Stimulated activated CD4-positive, alpha-beta T cell treated with anti-CD3 and anti-CD28 coated beads, Interleukin-2, amount 100 ng/mL, for 4 hours (primary cell): ENCODE results near the gene SIGLEC1.
A peak's percentile ranks its signal among the peaks of the same experiment; 100 is the strongest.

Experiments
- DNase-seq: peaks from one replicate; pipeline ENCODE4 v3.0.0-alpha.2; 2020; ENCODE audit warnings: low read depth

SIGLEC1 gene

DNA sequence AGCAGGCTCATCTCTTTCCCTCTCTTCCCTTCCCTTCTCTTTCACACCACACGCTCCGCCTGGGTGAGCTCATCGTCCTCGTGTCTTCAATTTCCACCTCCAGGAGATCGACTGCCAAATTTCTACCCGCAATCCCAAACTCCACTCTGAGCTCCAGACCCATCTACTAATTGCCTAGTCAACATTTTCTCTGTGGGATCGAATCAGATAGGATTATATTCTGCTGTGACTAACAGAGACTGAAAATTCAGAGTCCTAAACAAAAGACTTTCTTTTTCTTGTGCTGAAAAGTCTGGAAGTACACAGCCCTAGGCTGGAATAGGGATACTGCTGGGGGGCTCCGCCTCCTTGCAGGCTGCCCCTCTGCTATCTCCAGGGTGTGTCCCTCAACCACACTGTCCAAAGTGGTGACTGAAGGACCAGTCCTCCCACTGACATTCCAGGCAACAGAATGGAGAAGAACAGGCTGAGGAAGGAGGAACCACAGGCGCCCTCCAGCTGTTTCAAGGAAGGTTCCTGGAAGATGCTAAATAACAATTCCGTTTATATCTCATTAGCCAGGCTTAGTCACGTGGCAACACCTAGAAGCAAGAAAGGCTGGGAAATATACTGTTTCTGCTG, 15.1 kb upstream of the SIGLEC1 start:
- DNase-seq: no peak

DNA sequence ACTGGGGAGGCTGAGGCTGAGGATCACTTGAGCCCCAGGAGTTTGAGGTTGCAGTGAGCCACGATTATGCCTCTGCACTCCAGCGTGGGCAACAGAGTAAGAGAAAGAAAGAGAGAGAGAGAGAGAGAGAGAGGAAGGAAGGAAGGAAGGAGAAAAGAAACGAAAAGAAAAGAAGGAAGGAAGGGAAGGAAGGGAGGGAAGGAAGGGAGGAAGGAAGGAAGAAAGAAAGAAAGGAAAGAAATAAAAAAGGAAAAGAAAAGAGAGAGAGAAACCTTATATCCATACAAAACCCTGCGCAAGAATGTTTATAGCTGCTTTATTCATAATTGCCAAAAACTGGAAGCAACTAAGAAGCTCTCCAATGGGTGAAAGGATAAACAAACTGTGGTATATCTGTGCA, 12.0 kb upstream of the SIGLEC1 start:
- DNase-seq: no peak

DNA sequence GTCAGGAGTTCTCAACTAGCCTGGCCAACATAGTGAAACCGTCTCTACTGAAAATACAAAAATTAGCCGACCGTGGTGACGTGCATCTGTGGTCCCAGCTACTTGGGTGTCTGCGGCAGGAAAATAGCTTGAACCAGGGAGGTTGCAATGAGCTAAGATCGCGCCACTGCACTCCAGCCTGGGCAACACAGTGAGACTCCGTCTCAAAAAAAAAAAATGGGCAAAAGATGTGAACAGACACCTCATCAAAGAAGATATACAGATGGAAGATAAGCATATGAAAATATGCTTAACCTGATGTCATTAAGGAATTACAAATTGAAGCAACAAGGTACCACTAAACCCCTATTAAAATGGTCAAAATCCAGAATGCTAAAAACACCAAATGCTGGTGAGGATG, 10.9 kb upstream of the SIGLEC1 start:
- no peak for DNase-seq

DNA sequence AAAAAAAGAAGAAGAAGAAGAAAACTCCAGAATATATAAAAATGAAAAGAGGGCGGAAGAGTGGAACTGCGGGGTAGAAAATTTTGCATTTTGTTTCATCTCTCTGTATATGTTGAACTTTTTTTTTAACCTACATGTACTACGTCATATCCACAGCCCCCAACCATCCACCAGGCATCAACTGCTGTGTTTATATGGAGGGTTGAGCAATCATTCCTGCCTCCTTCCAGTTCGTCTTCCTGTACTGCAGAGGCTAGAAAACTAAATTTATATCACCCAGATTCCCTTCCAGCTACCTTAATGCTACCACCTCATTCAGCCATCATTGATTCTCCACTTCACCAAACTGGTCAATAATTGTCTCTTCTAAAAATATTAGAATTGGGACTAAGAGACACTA, 9.5 kb upstream of the SIGLEC1 start:
- DNase-seq: no peak

DNA sequence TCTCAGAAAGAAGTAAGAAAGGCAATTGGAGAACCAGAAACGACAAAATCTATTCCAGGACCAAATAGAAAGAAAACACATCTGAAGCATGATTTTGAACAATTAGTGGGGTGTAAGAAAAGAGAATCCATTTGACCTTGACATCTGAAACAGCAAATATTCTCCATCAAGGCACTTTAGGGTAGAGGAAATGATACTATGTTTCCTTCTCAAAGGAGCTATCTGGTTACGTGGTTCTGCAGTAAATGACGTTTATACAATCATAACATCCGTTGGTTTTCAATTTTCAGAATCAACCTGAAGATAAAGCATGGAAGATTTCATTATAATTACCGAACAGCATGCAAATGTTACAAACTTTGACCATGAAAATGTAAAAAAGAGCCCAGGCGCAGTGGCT, 8.2 kb upstream of the SIGLEC1 start:
- DNase-seq: no peak

DNA sequence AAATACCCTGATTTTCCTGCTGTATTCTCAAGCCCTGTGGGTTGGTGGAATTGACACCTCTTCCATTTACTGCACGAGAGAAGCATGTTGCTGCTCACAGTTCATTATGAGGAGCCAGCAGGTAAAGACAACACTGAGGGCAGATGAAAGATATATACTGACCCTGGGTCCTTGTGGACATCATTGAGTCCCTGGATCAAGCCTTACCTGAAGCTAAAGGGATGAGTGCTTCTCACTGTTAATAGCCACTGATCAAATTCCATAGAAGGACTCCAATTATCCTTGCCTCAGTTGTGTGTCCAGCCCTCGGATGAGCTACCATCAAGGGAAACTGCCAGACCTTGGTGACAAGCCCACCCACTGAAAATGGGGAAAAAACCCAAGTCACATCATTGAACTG, 7.7 kb upstream of the SIGLEC1 start:
- DNase-seq: no peak

DNA sequence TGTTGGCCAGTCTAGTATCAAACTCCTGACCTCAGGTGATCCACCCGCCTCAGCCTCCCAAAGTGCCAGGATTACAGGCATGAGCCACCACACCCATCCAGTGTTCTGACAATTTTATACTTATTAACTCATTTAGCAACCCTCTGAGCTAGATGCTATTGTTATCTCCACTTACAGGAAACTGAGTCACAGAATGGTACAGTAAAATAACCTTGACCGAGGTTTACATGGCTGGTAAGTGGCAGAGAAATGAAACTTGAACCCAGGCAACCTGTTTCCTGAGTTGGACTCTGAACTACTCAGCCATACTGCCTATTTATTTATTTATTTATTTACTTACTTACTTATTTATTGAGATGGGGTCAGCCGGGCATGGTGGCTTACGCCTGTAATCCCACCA, 6.6 kb upstream of the SIGLEC1 start:
- no peak for DNase-seq

DNA sequence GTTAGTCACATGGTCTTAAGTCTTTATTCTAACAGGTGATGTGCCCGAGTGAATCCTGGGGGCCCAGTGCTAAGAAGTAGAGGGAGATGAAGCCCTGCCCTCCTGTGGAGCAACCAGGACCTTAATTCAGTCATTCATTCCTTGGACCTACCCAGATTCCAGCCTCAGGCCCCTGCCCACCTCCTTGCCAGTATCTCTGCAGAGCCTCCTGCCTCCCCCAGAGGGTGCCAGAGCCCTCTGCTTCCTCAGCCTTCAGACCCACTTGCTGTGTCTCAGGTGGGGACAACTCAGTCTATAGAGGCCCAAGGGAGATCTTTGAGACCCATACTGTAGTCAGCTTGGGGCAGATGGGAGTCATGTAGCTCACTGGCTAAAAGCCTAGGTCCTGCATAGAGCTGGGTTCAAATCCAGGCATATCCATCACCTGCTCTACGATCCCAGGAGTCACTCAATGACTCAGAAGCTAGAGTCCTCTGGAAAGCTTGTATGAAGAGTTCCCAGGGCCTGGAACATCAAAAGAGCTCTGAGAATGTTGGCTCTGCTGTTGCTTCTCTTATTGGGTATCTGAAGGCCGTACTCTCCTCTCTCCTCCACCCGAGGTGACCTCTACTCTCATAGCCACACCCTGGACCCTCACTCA, 3.9 kb upstream of the SIGLEC1 start:
- DNase-seq: no peak

DNA sequence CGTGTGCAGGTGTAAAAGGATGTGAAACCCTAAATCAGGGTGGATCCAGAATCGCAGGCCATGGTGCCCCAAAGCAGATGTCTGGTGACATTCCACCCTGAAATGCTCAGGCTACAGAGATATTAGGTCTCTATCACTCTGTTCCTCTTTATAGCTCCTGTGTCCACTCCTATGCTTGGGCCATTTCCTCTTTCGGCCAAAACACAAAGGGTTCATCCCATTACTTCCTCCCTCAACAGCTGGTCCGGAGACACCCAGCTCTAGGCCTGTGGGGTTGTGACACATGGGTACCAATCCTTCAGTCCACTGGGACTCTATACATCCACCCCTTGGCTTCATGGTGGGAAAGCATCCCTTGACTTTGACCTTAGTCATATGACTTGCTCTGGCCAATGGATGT, 1.7 kb upstream of the SIGLEC1 start:
- DNase-seq: no peak

DNA sequence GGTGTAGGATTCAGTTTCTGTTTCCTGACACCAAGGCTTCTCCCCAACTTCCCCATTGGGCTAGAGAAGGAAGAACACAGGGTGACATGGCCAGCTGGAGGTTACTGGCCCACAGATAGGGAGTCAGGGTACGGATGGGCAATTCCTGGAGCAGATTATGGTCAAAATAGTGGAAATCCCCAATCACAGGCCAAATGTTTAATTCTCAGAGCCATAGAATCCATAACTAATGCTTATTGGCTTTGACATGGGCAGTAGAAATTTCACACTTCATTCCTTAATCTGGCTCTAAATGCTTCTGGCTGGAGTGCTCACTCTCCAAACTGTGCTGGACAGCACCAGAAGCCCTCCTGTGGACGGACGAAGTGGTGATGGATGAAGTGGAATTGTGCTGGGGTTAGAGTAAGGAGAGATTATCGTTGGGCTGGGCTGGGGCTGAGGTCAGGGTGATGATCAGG, 887 bp downstream of the SIGLEC1 start:
- DNase-seq: no peak

DNA sequence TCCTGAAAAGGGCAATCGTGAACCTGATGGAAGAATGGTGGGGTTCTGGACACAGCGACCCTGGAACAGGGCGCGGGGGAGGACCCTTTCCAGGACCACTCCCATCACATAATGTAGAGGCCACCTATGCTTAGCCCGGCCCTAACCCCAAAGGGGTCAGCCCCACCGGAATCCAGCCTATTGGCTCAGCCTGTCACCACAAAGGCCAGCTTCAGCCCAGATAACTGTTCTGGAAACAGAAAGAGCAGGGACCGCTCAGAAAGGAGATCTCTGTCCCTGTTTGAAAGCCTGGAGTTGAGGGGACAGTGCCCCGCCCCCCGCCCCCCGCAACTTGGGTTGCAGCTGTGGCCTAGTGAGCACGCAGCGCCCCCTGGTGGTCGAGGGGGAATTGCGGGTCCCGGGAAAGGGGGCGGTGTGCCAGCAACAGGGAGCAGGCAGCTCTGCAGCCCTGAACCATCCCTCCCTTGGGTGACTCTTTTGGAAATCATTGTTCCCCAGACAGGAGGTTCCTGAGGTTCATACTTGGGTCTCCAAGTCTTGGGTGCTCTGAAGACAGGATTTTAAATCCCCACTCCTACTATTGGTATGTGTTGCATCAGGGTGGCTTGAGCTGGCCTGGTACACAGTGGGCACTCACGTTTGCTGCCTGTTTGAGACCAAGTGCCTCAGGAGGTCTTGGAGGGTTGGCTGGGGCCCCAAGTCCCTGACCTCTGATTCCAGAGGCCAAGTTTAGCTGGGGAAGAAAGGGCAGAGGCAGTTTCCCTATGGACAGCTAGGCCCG, 1.5 kb downstream of the SIGLEC1 start:
- DNase-seq: peak; percentile 50

DNA sequence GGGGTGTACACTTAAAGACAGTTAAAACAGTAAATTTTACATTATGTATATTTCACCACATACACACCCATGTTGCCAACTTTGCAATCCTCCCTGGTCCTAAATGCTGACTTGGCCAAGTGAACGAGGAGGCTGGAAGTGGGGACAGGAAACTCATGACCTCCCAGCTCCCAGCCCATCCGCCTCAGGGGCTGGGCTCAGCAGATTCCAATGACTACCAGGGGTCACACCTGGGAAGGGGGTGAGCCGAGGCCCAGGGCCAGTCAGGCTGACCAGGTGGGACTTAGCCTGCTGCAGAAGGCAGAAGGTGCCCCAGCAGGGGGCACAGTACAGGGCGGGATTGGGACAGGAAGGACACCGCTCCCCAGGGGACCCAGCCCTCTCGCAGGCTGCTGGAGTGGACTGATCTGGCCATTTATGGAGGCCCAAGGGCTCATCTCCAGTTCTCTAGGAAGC, 2.4 kb downstream of the SIGLEC1 start:
- DNase-seq: no peak

DNA sequence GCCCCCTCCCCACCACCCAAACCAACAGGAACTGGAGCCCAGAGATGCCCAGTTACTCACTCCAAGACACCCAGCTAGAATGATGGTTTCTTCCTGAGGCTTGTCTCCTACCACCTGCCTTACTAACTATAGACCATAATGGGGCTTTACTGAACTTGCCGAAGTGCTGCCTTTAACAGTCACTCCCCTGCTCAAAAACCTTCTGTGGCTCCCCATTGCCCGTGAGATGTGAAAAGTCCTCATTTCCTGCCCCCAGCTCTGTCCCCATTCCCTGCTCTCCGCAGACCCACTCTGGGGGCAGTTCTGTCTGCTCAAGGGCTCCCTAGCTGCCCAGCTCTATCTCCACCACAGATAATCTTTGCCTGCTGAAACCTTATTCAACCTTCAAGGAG, 4.9 kb downstream of the SIGLEC1 start:
- no peak for DNase-seq

DNA sequence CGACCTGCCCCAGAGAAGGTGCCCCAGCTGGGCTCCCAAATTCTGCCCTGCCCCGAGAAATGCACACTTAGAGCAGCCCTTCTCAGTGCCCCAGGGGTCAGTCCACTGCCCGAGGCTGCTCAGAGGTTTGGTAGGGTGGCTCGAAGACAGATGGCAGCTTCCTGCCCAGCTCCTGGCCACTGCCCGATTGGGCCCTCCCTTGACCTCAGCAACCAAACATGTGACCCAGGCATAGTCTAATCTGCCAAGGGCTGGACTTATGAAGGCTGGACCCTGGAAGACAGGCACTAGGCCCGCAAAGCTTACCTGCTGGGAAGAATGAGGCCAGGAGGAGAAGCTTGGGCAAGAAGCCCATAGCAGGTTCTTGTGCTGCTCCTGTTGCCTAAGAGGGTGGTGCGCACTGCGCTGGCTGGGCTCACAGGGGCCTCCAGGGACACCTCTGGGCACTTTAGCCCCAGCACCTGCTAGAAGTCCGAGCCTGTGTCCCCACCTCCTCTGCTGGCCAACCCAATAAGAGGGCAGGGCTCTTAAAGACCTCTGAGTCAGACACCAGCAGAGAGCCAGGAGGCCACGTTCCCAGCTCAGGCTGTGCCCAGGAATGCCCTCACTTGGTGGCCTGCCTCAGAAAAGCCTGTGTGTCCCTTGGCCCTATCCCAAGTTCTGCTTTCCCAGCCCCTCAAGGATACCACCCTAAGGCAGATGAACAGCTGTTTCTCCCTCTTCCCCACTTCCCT, 5.5 kb downstream of the SIGLEC1 start:
- DNase-seq: no peak

DNA sequence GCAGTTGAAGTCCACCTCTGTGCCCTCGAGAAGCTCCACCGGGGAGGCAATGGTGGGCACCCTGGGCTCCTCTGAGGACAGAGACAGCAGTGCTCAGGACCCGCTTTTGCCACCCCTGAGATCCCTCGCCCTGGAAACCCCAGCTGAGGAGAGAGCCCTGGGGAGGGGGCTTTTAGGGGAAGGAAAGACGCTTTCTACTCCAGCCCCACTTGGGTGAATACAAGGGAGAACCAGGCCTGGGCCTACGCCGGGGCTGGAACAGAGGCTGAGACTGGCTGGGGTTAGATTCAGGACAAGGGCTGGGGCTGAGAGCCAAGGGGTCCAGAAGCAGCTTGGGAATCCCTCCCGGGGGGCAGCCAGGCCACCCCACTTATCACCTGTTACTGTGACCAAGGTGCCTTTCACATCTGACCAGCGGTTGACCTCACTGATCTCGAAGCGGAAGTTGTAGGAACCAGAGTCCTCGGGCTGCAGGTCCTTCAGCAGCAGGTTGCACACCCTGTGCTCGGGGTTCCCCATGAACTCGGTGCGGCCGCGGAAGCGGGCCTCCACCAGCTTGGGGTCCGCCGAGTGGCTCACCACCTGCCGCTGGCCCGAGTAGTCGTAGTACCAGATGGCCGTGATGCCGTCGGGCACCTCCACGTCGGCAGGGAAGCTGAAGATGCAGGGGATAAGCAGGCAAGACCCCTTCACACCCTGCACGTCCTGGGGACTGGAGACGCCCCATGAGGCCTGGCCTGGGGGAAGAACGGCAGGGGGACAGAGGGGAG, 6.2 kb downstream of the SIGLEC1 start:
- DNase-seq: no peak

DNA sequence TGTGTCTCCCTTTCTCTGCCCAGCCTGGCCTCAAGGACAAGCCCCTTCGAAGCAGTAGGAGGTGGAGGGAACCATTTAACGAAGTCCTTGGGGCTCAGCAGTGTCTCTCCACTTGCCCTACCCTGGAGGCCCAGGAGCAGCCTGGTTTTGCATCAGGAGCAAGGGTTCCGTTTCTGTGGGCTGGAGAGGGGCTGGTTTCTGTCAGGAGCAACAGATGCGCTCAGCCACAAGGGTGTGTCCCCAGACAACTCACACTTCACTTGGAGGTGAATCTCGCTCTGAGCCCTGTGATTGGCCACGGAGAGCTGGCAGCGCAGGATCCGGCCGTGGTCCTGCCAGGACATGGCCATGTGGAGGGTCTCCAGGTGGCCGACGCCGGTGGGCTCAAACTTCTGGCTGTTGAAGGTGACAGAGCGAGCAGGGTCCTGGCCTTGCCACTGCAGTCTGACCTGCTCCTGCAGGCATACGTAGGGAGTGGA, 6.9 kb downstream of the SIGLEC1 start:
- no peak for DNase-seq

DNA sequence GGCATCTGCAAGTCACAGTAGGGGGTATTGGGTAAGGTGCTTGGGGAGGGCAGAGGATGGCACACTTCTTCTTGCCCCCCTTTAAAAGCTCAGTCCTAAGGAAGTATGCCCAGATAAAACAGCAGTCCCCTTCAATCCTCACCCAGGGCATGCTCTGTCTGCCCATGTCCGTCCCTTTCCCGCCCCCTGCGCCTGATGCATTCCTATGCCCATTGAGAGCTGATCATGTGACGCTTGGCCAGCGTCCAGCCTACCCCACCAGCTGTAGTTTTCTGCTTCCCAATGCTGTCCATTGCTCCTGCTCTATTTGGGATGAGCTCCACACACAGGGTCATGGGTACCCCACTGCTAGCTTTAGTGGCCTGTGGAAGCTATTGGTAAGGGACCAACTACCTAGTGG, 8.3 kb downstream of the SIGLEC1 start:
- no peak for DNase-seq

DNA sequence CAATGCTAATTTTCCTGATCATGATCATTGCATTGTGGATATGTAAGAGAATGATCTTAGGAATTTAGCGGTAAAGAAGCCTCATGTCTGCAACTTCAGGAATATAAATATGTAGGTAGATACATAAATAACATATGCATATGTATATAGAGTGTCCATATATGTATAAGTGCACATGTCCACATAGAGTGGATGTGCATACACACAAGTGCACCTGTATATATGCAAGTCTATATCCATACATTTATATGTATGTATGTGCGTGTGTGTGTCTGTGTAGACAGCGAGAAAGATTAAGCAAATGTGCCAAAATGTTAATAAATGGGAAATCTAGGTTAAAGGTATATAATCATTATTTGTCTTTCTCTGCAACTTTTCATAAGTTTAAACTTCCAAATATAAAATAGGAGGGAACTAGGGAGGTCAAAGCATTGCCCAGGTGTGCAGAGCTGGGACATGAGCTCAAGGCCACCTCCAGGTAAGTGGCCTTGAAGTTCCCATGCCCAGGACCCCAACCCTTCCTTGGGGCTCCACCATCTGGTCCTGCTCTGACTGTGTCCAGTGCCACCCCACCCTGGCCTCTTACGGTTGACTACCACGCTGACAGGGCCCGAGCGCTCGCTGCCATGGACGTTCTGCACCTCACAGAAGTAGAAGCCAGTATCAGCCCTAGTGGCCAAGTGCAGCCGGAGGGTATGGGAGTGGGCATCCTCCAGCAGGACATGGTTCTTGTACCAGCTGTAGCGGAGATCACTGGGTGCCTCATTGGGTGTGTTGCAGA, 9.6 kb downstream of the SIGLEC1 start:
- no peak for DNase-seq

DNA sequence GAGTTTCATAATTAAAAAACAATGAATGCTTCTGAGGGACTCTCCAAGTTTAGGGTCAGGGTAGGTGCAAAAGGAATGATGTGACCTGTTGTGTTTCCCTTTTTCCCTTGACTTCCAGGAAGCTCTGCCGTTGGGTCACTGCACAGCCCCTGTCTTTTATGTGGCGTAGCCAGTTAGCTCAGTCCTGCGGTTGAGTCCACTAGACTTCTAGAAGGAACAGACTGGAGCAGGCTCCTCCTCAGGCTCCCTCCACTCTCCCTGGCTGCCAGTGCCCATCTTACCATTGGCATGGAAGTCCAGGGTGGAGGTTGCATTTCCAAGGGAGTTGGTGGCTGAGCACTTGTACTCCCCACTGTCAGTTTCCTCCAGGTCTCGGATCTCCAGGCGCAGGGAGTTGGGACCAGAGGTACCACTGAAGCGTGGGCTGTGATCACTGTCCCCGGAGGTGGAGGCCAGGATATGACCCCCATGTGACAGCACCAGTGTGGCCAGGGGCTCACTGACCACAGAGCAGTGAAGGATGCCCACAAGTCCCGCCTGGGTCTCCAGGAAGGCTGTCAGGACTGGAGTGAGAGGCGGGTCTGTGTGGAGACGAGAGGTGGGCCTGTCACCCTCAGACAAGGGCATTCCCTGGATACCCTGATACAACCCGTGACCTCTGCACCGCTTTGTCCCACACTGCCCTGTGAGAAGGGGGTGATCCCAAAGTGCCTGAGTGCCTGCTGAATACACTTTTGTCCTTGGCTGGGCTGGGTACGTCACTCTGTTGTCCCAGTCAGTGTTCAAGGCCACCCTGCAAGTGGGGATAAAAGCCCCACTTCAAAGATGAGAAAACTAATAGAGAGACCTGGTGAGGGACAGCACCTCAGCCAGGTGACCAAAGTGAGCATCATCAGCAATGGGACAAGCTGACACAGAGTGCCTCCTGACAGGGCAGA, 11.1 kb downstream of the SIGLEC1 start:
- DNase-seq: no peak

DNA sequence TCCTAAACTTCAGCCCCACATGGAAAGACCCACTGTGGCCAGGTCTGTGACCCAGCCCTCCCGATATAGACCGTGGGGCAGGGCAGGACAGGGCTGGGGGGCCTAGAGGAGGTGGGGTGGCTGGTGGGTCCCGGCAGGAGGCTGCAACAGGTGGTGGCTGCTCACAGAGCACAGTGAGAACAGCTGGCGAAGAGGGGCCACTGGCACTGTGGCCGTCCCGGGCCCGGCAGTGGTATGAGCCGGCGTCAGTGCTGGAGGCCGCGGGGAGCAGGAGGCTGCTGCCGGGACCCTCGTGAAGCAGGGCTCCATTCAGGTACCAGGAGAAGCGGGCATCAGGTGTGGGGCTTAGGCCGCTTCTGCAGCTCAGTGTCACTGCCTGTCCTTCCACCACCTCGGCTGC, 13.4 kb downstream of the SIGLEC1 start:
- no peak for DNase-seq
